Fibroblast of lung (primary cell): ENCODE results near the gene SMARCA2.

Source experiments
- EZH2 ChIP-seq: IDR thresholded peaks from 2 replicates; pipeline ENCODE4 v1.5.1; 2012; ENCODE audit warnings: low read length, control low read depth, mild to moderate bottlenecking; ENCODE audit errors: missing control alignments
- TF ChIP-seq, protein P1 (sequence below), 2 donors: IDR thresholded peaks in 1 of 2; conservative IDR thresholded peaks in 1 of 2; 1 replicate in 1 of 2; 2 replicates in 1 of 2; pipeline ENCODE4 v1.5.1; 2011 to 2012; ENCODE audit warnings: low read length in 2 of 2, control low read depth in 1 of 2, inconsistent platforms in 1 of 2, low read depth in 1 of 2, mild to moderate bottlenecking in 1 of 2

DNA sequence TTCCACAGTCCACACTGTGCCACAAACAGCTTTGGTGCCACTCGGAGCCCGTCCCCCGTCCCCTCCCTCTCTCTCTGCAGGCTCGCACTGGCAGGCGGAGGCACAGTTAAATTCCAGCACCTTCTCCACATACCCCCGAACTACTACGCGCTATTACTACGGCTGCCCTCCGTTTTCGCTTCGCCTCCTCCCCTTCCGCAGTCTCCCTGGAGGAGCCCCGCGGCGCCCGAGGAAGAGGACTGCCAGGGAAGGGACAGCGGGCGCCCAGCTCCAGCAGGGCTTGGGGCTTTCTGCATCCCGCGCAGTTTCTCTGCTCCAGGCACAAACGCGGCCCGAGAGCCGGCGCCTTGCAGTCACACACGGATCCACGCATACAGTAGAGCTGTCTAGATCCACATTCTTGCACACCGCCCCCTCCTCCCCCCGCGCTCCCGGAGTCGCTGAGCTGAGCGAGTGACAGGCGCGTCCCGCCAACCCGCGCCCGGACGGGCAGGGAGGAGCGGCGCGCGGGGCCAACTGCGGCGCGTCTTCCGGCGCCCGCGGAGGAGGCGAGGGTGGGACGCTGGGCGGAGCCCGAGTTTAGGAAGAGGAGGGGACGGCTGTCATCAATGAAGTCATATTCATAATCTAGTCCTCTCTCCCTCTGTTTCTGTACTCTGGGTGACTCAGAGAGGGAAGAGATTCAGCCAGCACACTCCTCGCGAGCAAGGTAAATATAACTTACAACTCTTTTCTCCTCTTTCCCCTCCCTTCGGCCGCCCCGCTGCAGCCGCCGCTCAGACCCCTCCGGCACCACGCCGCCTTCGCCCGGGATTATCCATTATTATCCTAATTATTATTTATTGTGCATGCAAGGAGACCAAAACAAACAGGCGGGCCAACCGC lies at the start of gene SMARCA2:
- TF ChIP-seq, protein P1, sequence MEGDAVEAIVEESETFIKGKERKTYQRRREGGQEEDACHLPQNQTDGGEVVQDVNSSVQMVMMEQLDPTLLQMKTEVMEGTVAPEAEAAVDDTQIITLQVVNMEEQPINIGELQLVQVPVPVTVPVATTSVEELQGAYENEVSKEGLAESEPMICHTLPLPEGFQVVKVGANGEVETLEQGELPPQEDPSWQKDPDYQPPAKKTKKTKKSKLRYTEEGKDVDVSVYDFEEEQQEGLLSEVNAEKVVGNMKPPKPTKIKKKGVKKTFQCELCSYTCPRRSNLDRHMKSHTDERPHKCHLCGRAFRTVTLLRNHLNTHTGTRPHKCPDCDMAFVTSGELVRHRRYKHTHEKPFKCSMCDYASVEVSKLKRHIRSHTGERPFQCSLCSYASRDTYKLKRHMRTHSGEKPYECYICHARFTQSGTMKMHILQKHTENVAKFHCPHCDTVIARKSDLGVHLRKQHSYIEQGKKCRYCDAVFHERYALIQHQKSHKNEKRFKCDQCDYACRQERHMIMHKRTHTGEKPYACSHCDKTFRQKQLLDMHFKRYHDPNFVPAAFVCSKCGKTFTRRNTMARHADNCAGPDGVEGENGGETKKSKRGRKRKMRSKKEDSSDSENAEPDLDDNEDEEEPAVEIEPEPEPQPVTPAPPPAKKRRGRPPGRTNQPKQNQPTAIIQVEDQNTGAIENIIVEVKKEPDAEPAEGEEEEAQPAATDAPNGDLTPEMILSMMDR (conservative IDR thresholded peaks at IDR 0.05 in 1 of 2, IDR thresholded peaks at IDR 0.05 in 1 of 2; ENCODE audit: low read depth in 1 of 2, low read length in 2 of 2): no peak
- no peak for TF ChIP-seq EZH2
